CD14-positive monocyte (primary cell): ENCODE results near the gene SNX14. TPM values are rescaled to one million over a fixed set of nuclear protein-coding genes. Genes with fewer than 3 reads are reported as not detected.

Source experiments
- DNase-seq, 3 donors: peaks; one replicate each; pipeline ENCODE4 v3.0.0-alpha.2; 2011 to 2022
- H2AFZ ChIP-seq: 2 replicates; pipeline ENCODE4 v1.6.0; 2012; ENCODE audit warnings: mild to moderate bottlenecking, low read depth, low read length, inconsistent platforms; ENCODE audit not compliant: insufficient read depth, poor library complexity, severe bottlenecking
- H3K27ac ChIP-seq, 2 donors: 1 replicate in 1 of 2; 2 replicates in 1 of 2; pipeline ENCODE4 v1.5.1; 2012 to 2013; ENCODE audit warnings: low read length in 2 of 2, control low read depth in 1 of 2, inconsistent platforms in 1 of 2, low read depth in 1 of 2, mild to moderate bottlenecking in 1 of 2
- H3K27me3 ChIP-seq, 2 donors: one replicate each; pipeline versions ENCODE4 v1.6.0 to v1.6.1; 2011 to 2013; ENCODE audit warnings: low read length in 2 of 2; ENCODE audit not compliant: control insufficient read depth in 2 of 2, insufficient read depth in 2 of 2
- H3K36me3 ChIP-seq, 2 donors: replicated peaks in 1 of 2; 1 replicate in 1 of 2; 2 replicates in 1 of 2; pipeline versions ENCODE4 v1.5.1 to v1.6.1; 2012 to 2013; ENCODE audit warnings: low read length in 2 of 2, control low read depth in 1 of 2, inconsistent platforms in 1 of 2, mild to moderate bottlenecking in 1 of 2; ENCODE audit not compliant: insufficient read depth in 2 of 2, control insufficient read depth in 1 of 2
- H3K4me1 ChIP-seq, 2 donors: 1 replicate in 1 of 2; 2 replicates in 1 of 2; pipeline versions ENCODE4 v1.5.1 to v1.6.1; 2012 to 2013; ENCODE audit warnings: low read length in 2 of 2, control low read depth in 1 of 2, inconsistent platforms in 1 of 2, mild to moderate bottlenecking in 1 of 2, moderate library complexity in 1 of 2; ENCODE audit not compliant: insufficient read depth in 2 of 2, control insufficient read depth in 1 of 2
- H3K4me2 ChIP-seq: replicated peaks from 2 replicates; pipeline ENCODE3; 2012; ENCODE audit warnings: low read length, moderate library complexity, mild to moderate bottlenecking; ENCODE audit not compliant: poor library complexity, severe bottlenecking; ENCODE audit errors: extremely low read depth
- H3K4me3 ChIP-seq, 3 experiments: fragments of 200-600 bp in 1 of 3; sonication (generic) in 1 of 3; replicated peaks in 1 of 3; 1 replicate in 2 of 3; 2 replicates in 1 of 3; pipeline ENCODE4 v1.5.1; 2011 to 2013; ENCODE audit warnings: low read length in 3 of 3, mild to moderate bottlenecking in 3 of 3, control low read depth in 2 of 3, low read depth in 2 of 3, inconsistent platforms in 1 of 3, moderate library complexity in 1 of 3
- H3K79me2 ChIP-seq: 2 replicates; pipeline ENCODE4 v1.6.0; 2012; ENCODE audit warnings: mild to moderate bottlenecking, control low read depth, inconsistent platforms, low read length, moderate library complexity; ENCODE audit not compliant: insufficient read depth
- H3K9ac ChIP-seq: 2 replicates; pipeline ENCODE4 v1.6.0; 2017; ENCODE audit warnings: low read length, mild to moderate bottlenecking; ENCODE audit not compliant: insufficient read depth, poor library complexity, severe bottlenecking
- H3K9me3 ChIP-seq, 2 donors: replicated peaks in 1 of 2; 1 replicate in 1 of 2; 2 replicates in 1 of 2; pipeline versions ENCODE4 v1.5.1 to v1.6.1; 2012 to 2013; ENCODE audit warnings: low read length in 2 of 2, control low read depth in 1 of 2; ENCODE audit not compliant: control insufficient read depth in 1 of 2, insufficient read depth in 1 of 2
- H4K20me1 ChIP-seq: 2 replicates; pipeline ENCODE4 v1.6.0; 2012; ENCODE audit warnings: mild to moderate bottlenecking, low read length, control low read depth, moderate library complexity; ENCODE audit not compliant: insufficient read depth
- H3K27ac Mint-ChIP-seq, 7 donors: one replicate each; pipeline ENCODE4 v1.8.0; 2020; ENCODE audit warnings: mild to moderate bottlenecking in 7 of 7, mixed read lengths in 7 of 7, moderate library complexity in 6 of 7, inconsistent platforms in 2 of 7
- H3K27me3 Mint-ChIP-seq, 3 donors: one replicate each; pipeline ENCODE4 v1.8.0; 2021 to 2022; ENCODE audit warnings: low read depth in 3 of 3, mild to moderate bottlenecking in 3 of 3, mixed read lengths in 3 of 3, moderate library complexity in 3 of 3, inconsistent platforms in 1 of 3
- H3K36me3 Mint-ChIP-seq, 2 donors: one replicate each; pipeline ENCODE4 v1.8.0; 2020; ENCODE audit warnings: mixed read lengths in 2 of 2, inconsistent platforms in 1 of 2, mild to moderate bottlenecking in 1 of 2
- H3K4me1 Mint-ChIP-seq: one replicate; pipeline ENCODE4 v1.8.0; 2020; ENCODE audit warnings: mild to moderate bottlenecking, mixed read lengths
- H3K4me3 Mint-ChIP-seq, 2 donors: one replicate each; pipeline ENCODE4 v1.8.0; 2020; ENCODE audit warnings: mild to moderate bottlenecking in 2 of 2, mixed read lengths in 2 of 2, moderate library complexity in 1 of 2
- H3K9me3 Mint-ChIP-seq, 7 donors: one replicate each; pipeline ENCODE4 v1.8.0; 2020 to 2022; ENCODE audit warnings: mixed read lengths in 7 of 7, mild to moderate bottlenecking in 6 of 7, moderate library complexity in 6 of 7, inconsistent platforms in 2 of 7
- CTCF ChIP-seq: fragments of 200-600 bp; IDR thresholded peaks from one replicate; pipeline ENCODE4 v1.8.0; 2022; ENCODE audit warnings: antibody characterized with exemption, mild to moderate bottlenecking
- WGBS: methylation state at CpG from one replicate; pipeline ENCODE4 v1.1.5; 2013; ENCODE audit warnings: missing lambda C conversion rate; ENCODE audit not compliant: insufficient coverage; 5-methylcytosine and 5-hydroxymethylcytosine counted together
- intact Hi-C, 2 donors: fragments of 100-400 bp; cut with micrococcal nuclease; formaldehyde crosslinking; loops; one replicate each; pipeline versions ENCODE4 v1.15.0 to v1.15.1; 2023
- polyA plus RNA-seq, 3 donors: library from polyadenylated mRNA; depleted of rRNA in 1 of 3; unstranded in 2 of 3; stranded (reverse) in 1 of 3; fragments of 300-500 nt in 2 of 3; fragments of >200 nt in 1 of 3; fragmentation: Illumina TruSeq in 2 of 3; gene quantifications; 1 replicate in 2 of 3; 2 replicates in 1 of 3; pipeline ENCODE4 v1.2.3, GENCODE V29; 2012 to 2021

The SNX14 gene
- polyA plus RNA-seq, 3 donors = 40.2 to 75.6 (median 73.3) TPM

DNA sequence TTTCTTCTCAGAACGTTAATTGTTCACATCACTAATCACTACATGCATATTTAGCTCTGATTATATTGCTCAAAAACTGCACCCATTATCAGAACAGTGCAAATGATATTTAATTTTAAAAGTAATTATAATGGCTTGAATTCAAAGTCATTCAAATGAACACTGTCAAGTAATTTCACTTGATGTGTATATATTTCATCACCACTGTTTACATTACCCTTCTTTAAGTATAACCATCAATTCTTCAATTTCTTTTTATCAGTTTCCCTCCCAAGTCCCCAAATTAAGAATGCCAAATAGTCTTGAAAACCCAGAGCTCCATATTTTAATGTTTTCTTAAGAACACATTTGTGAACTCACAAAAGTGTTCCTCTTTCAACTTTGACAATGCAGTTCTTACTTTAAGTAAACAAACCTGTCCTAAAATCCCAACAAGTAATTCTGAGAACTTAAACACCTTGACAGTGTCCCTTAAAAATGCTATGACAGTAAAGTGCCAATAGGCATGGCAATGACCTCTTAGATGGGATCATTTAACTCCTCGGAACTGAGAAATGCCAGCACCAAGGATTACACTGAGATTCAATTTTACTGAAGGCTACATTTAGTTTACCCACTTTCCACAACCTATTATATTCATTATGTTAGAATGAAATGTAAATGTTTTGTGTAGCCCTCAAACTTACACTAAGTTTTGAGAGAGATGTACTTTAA lies 16.7 kb upstream of the SNX14 start:
- H2AFZ ChIP-seq = no peak overlapping the region
- Mint-ChIP-seq H3K9me3 (no peaks in the 10 kb centered on the region), H3K4me1 (no peaks in the 10 kb centered on the region), H3K27me3 (no peaks in the 10 kb centered on the region), H3K4me3 (no peak overlapping the region), H3K27ac (peak overlapping the region in 2 of 7 donors; percentile 33 to 70), H3K36me3 (peaks cover 67 to 88% of the 10 kb centered on the region in 2 donors)
- H3K27me3 ChIP-seq = no peaks in the 10 kb centered on the region
- TF ChIP-seq CTCF = no peak
- peaks cover 78 to 100% of the 10 kb centered on the region in 2 donors for H3K36me3 ChIP-seq
- no peak overlapping the region for H3K4me2 ChIP-seq
- H3K4me1 ChIP-seq = no peaks in the 10 kb centered on the region
- no peak overlapping the region for H3K9ac ChIP-seq
- intact Hi-C loops = no loop called here
- H4K20me1 ChIP-seq = peaks cover 66% of the 10 kb centered on the region
- no peak for DNase-seq
- H3K79me2 ChIP-seq = peaks cover 41% of the 10 kb centered on the region
- no peaks in the 10 kb centered on the region for H3K9me3 ChIP-seq
- H3K27ac ChIP-seq = no peak overlapping the region
- H3K4me3 ChIP-seq = no peak overlapping the region
- no CpG with 5 or more reads among the region's 2 CpGs for WGBS

DNA sequence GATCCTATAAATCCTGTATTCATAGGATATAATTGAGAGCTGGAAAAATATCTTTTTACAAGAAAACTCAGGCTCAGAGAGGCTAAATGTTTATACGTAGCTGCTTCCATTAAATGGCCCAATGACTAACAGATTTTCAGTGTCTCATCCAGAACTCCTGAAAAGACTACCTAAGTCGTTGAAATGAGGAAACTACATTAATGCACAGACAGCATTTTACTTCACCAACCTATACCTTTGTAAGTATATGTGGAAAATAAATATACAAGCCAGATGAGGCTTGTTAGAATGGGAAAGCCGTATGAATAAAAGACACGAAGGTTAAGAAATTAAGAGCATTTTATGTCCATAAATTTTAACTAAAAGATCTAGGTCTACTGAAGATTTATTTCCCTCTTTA lies 8.4 kb upstream of the SNX14 start:
- H3K4me2 ChIP-seq = no peak overlapping the region
- no peak overlapping the region for H3K27ac ChIP-seq
- peaks cover 0 to 2% (median 0%) of the 10 kb centered on the region in 3 donors for H3K27me3 Mint-ChIP-seq
- no peak for TF ChIP-seq CTCF
- H3K4me1 ChIP-seq = no peaks in the 10 kb centered on the region
- H2AFZ ChIP-seq = no peak overlapping the region
- H3K9ac ChIP-seq = no peak overlapping the region
- no peak for DNase-seq
- H3K9me3 ChIP-seq = no peaks in the 10 kb centered on the region
- H3K27ac Mint-ChIP-seq = no peak overlapping the region
- intact Hi-C loops = no loop called here
- peaks cover 20 to 42% of the 10 kb centered on the region in 2 donors for H3K36me3 Mint-ChIP-seq
- H3K4me1 Mint-ChIP-seq = no peaks in the 10 kb centered on the region
- WGBS = no CpG with 5 or more reads among the region's 4 CpGs
- no peaks in the 10 kb centered on the region for H3K27me3 ChIP-seq
- H3K9me3 Mint-ChIP-seq = peaks cover 0 to 2% (median 0%) of the 10 kb centered on the region in 7 donors
- H3K79me2 ChIP-seq = no peaks in the 10 kb centered on the region
- peaks cover 17% of the 10 kb centered on the region for H4K20me1 ChIP-seq
- peaks cover under 1 to 29% of the 10 kb centered on the region in 2 donors for H3K36me3 ChIP-seq
- no peak overlapping the region for H3K4me3 ChIP-seq
- no peak overlapping the region for H3K4me3 Mint-ChIP-seq
